Activated naive CD8-positive, alpha-beta T cell treated with anti-CD3 and anti-CD28 coated beads, Interleukin-2, amount 50 U/mL, for 16 hours (primary cell): ENCODE measurements around the gene FAM181B.
"Not testable (repeated sequence)": the region's sequence is repeated elsewhere in the genome, so short reads cannot be mapped to it uniquely, and the experiment has no call there.

Experiments used
- DNase-seq: peaks from one replicate; pipeline ENCODE4 v3.0.0-alpha.2; 2020; ENCODE audit warnings: low read depth, low spot score

Gene FAM181B

GRCh38 chr11:82732734-82733443 is 775 bp downstream of the FAM181B start:
- no peak for DNase-seq

DNA sequence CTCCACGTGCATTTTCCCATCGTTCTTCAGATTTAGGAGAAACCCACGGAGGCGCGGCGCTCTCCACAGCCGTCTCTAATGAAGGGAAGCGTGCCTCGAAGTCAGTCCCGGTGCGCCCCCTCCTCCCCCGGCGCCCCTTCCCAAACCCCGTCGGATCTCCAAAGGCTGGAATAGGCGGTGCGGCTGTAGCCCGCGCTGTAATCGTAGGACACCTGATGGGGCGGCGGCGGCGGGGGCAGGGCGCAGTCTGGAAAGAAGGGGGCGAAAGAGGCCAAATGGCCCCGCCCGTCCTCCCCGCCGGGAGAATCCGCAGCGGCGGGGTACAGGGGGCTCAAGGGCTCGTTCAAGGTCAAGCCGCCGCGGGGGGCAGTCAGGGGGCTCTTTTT is 1.3 kb downstream of the FAM181B start:
- no peak for DNase-seq

GRCh38 chr11:82731691-82732277 is 1.9 kb downstream of the FAM181B start:
- DNase-seq, result no peak

- no peak for DNase-seq
Observed at GRCh38 chr11:82730754-82731153, 2.9 kb downstream of the FAM181B start.

DNA sequence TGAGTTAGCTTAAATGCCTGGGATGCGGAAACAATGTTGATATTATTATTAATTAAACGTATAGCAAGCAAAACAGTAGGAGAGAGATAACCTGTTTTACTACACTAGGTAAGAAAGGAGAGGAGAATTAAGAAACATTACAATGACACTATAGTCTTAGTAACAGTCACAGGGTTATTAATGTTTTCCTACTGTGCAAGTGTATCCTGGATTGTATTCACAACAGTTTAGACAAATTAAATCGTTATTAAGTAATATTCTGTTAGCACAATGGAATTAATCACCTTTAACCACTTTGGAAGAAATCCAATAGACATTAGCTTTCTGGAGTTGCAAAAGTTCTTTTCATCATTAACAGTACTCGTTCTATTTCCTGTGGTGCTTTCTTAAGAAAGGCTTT is 3.4 kb downstream of the FAM181B start:
- DNase-seq, result no peak

DNA sequence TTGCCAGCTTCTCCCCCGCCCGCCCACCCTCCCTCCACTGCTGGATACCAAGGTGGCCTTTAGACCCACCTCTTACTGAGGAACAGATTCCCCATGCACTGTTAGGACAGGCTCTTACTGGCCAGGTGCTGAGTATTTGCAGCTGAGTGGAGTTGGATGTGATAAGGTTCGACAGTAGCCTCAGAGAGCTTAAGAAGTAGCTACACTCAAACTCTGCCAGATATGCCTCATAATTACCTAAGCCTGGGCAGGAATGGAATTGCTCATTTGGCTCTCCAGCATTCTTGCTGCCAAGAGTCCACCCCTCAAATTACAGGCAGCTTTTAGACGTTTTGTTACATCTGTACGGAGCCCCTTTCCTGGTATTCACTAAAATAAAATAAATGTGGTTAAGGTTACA is 9.6 kb downstream of the FAM181B start:
- DNase-seq, result no peak

DNA sequence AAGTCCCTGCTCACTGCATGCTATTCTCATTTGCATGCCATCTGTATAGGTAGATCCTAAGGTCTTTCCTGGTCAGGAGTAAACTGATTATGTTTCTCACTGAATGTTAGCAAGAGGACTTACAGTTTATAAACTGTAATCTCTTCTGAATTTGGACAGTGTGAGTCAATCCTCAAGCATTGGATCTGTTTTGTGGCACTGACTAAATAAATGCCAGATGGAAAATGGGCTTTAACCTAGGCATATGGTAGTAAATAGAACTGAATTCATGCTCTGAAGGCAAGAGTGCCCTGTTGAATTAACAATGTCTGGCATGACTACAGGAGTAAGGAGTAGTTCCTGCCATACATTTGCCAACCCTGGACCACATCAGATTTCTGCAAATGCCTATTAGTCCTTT is 11.4 kb downstream of the FAM181B start:
- no peak for DNase-seq

DNA sequence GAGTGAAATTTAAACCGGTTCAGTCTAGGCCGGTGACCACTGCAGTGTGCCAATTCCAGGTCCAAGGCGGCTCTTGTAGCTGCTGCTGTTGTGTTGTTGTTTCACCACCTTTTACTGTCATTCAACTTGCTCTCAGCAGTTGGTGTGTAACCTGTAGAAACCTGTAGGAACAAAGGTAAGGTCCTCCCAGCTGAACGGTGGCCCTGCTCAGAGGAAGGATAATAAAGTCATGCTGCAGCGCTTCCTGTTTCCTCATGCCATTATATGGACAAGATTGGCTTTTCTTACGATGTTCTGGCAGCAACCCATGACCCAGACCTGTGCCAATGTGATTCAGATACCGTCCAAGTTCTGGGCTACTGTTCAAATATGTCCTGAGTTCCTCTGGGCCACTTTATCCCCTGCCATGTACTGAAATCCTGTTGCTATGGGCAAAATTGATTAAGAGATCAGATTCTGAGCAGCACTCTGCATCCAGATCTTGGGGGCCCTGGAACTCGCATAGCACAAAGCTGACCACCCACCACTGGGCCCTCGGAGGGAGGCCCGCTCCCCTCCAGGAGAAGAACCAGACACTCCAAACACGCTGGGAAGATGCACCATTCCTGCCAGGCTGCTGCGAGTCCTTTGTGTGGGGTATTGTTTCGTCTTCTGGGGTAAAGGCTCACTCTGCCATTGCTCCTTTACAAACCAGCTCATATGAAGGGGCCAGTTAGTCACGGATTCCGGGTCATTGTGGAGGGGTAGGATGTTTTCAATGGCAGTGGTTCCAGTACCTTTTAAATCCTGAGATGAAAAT is 13.2 kb downstream of the FAM181B start:
- no peak for DNase-seq

DNA sequence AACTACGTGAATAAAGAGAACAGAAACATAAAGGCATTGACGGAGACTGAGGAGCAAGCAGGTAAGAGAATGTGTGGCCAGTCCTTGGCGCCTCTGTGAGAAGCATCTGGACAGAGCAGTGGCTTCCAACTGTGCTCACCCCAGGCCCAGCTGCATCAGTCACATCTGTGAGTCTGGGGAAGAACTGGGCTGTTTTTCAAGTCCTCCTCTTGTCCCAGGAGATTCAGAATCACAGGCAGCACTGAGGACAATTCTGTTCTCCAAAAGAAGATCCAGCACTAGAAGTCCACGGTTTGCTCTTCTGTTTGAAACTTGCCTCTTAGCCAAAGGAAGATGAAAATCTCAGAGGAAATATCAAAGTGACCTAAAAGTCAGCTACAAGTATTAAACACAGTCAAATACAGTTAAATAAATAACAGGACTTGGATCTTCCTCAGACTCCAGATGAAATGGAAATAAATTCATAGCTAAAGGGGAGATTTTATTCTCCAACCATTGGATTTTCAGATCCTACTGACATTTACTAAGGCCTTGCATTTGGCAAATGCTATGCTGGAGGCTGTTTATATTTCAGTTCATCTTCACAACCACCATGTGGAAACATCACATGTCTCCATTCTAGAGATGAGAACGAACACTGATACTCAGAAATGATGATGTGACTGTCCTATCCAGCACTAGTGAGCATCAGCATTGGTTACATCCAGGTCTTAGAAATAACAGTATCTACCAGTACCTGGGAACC is 14.1 kb downstream of the FAM181B start:
- no peak for DNase-seq

GRCh38 chr11:82718821-82719220 is 14.8 kb downstream of the FAM181B start:
- DNase-seq, result no peak

- no peak for DNase-seq
Observed at GRCh38 chr11:82718307-82718706, 15.4 kb downstream of the FAM181B start.

GRCh38 chr11:82714346-82715174 is 19.1 kb downstream of the FAM181B start:
- DNase-seq, result no peak

DNA sequence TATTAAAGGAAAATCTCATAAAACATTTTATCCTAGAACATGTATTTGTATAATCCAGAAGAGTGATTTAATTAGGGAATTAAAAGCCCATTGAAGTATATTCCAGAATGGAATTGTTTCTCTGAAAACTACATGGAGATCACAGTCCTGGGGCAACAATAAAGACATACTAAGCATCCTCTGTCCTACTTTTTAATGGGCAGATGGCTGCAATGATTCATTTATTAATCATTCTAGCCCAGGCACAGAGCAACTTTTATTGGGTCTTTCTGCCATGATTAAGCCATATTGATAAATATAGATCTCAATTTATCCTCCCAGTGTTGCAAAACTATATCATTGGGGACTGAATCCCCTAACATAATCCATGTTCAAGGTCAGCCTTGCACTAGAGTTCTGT is 22.0 kb downstream of the FAM181B start:
- DNase-seq, result no peak

GRCh38 chr11:82703796-82704195 is 29.9 kb downstream of the FAM181B start:
- no peak for DNase-seq

DNA sequence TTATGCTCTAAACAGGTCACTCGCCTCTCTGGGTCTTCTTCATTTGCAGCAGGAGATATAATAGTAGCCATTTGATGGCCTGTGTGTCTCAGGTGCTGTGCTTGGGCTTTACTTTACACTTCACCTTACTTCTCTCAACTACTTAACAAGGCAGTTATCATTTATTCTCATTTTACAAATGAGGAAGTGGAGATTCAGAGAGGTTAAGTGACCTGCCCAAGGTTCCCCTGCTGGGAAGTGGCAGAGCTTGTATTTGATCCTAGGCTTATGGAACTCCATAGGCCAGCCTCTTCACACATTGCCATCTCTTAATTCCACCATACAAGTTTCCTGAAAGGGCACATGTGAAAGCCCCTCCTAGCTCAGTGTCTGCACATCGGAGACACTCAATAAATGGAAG is 30.4 kb downstream of the FAM181B start:
- DNase-seq, result no peak

DNA sequence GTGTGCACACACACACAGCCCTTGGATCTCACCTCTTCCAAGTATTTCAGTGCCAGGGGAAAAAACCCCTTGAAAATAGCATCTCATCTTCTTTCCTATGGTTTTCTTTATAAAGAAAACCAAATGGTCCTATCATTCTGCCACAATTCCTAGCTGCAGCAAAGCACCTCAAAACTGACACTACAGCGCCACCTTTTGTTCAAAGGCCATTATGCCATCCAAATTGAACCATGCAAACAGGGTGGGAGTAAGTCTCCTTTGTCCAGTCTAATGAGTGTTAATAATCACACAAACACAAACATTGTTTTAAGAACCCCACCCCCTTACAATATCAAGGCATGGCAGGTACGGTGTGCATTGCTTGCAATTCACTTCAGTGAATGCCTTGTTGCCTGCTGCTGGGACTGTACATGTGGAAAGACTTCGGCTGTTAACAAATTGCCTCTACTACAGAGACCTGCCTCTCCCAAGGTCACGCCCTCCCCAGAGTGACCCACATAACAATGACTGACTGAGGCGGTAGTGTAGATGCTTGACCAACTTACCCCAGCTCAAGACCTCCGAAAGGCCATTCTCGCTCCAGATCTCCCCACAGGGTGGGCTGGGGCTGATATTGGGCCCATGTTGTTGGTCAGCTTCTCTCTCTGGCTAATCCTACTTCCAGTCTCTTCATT is 31.7 kb downstream of the FAM181B start:
- DNase-seq, result no peak

DNA sequence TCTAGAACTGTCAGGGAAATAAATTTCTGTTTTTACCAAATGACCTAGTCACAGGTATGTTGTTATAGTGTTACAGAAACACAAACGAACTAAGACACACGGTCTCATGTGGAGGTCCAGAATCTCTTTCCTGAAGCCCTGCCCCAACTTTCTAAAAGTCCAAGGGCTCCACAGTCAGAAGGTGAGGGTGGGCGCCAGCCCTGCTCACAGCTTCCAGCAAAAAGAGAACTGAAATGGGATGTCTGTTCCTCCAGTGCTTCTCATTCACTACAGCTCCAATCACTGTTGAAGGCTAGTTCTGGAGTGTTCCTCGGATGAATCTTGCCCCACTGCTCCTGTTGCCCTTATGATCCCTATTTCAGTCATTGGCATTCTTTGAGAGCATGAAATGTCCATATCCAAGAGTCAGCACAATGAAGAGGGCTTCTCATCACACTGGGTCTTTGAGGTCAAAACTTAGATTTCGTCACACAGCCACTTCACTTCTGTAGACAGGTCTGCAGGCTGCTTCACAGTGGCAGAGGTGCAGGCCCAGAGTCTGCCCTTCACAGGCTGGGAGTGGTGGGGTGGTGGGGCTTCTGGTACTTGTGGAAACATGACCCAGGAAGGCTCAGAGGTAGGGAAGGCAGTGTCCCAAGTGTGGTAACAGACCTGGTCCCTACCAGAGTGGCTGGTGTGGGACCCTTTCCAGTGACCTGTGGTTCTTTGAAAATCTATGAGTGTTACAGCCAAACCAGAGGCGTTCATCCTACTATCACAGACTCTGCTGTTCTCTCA is 34.9 kb downstream of the FAM181B start:
- no peak for DNase-seq

GRCh38 chr11:82692981-82693380 is 40.7 kb downstream of the FAM181B start:
- DNase-seq, result no peak

GRCh38 chr11:82689347-82689746 is 44.3 kb downstream of the FAM181B start:
- DNase-seq, result not testable (repeated sequence)

DNA sequence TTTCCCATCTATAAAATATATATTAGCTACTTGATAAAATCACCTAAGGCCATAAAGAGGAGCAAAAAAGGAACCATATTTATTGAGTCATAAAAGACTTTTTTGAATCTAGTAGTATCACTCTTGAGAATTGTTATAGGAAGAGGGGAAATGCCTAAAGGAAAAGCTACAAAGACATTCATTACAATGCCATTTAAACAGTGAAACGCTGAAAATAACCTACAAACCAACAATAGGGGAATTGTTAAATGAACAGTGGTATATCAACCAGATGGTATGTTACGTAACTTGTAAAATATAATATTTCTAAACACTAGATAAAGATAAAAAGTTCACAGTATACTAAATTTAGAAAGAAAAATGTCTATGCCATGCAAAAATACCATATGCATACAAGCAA is 47.5 kb downstream of the FAM181B start:
- DNase-seq, result no peak
